NB4 (cell line): ENCODE data around the gene DOCK8.

Experiments used
- CTCF ChIP-seq: IDR thresholded peaks from one replicate; pipeline ENCODE4 v1.5.1; 2012; ENCODE audit warnings: low read depth, low read length
- MAX ChIP-seq: IDR thresholded peaks from 2 replicates; pipeline ENCODE4 v1.6.1; 2011; ENCODE audit warnings: low read depth, low read length
- MYC ChIP-seq: IDR thresholded peaks from 2 replicates; pipeline ENCODE4 v1.6.1; 2011; ENCODE audit warnings: low read depth, low read length
- POLR2A ChIP-seq: IDR thresholded peaks from 2 replicates; pipeline ENCODE4 v1.6.1; 2011; ENCODE audit warnings: mild to moderate bottlenecking; ENCODE audit not compliant: insufficient read length; ENCODE audit errors: extremely low read depth

- TF ChIP-seq CTCF (no peak), POLR2A (no peak), MAX (no peak), MYC (no peak)
Measured at GRCh38 chr9:438066-438465, 223.4 kb downstream of the DOCK8 start.
